ENCODE data around the gene TYW1B. TPM values are rescaled to one million over a fixed set of nuclear protein-coding genes. Genes with fewer than 3 reads are reported as not detected.
"Not testable (repeated sequence)": the region's sequence is repeated elsewhere in the genome, so short reads cannot be mapped to it uniquely, and the experiment has no call there.

Gene TYW1B
- total and polyA plus RNA-seq, 4 donors = 1.4 to 4.8 (median 3.7) TPM

- H3K9me3 ChIP-seq (ENCODE audit: control insufficient read depth in 4 of 4, low read length in 3 of 4) = no peaks in the 10 kb centered on the region
- WGBS = 97% methylated on average over 8 of the region's 8 CpGs
- no peak for DNase-seq (ENCODE audit: low spot score)
- H3K27ac ChIP-seq (ENCODE audit: low read depth in 1 of 2, low read length in 2 of 2) = no peak overlapping the region
- TF ChIP-seq NR2F2 (IDR thresholded peaks at IDR 0.05) (no peak), REST (IDR thresholded peaks at IDR 0.05) (no peak), ZBTB33 (IDR thresholded peaks at IDR 0.05) (no peak), JUND (IDR thresholded peaks at IDR 0.05) (no peak), FOXA2 (IDR thresholded peaks at IDR 0.05) (no peak), GABPA (IDR thresholded peaks at IDR 0.05 in 1 of 2, conservative IDR thresholded peaks at IDR 0.05 in 1 of 2) (no peak), ATF3 (IDR thresholded peaks at IDR 0.05) (no peak), HNF4G (IDR thresholded peaks at IDR 0.05) (no peak), SP1 (IDR thresholded peaks at IDR 0.05) (no peak), TAF1 (conservative IDR thresholded peaks at IDR 0.05) (no peak), MAX (IDR thresholded peaks at IDR 0.05) (no peak), EGR1 (IDR thresholded peaks at IDR 0.05; ENCODE audit: low read depth in 2 of 2) (no peak), FOXA1 (IDR thresholded peaks at IDR 0.05) (no peak), RXRA (IDR thresholded peaks at IDR 0.05) (no peak), YY1 (IDR thresholded peaks at IDR 0.05) (no peak), CTCF (IDR thresholded peaks at IDR 0.05; ENCODE audit: low read depth, low read length, missing input control) (no peak), RAD21 (IDR thresholded peaks at IDR 0.05) (no peak)
- no peak overlapping the region for H3K9ac ChIP-seq (ENCODE audit: low read depth in 1 of 2, low read length in 2 of 2)
- H3K36me3 ChIP-seq (ENCODE audit: control insufficient read depth in 4 of 4, insufficient read depth in 3 of 4, low read depth in 1 of 4, low read length in 3 of 4) = no peaks in the 10 kb centered on the region
- H3K27me3 ChIP-seq (ENCODE audit: control insufficient read depth in 4 of 4, insufficient read depth in 4 of 4, low read length in 3 of 4) = no peaks in the 10 kb centered on the region
- no peaks in the 10 kb centered on the region for H3K4me1 ChIP-seq (ENCODE audit: control insufficient read depth in 4 of 4, insufficient read depth in 4 of 4, low read length in 3 of 4)
- no peak overlapping the region for H3K4me3 ChIP-seq (ENCODE audit: low read depth in 1 of 3, low read length in 3 of 3)
These were observed 205.5 kb downstream of the TYW1B start for GRCh38 chr7:72622532-72622931.

GRCh38 chr7:72621761-72622187, 206.2 kb downstream of the TYW1B start:
- H3K4me1 ChIP-seq (ENCODE audit: control insufficient read depth in 4 of 4, insufficient read depth in 4 of 4, low read length in 3 of 4); H3K27ac ChIP-seq (ENCODE audit: low read depth in 1 of 2, low read length in 2 of 2); H3K36me3 ChIP-seq (ENCODE audit: control insufficient read depth in 4 of 4, insufficient read depth in 3 of 4, low read depth in 1 of 4, low read length in 3 of 4); H3K4me3 ChIP-seq (ENCODE audit: low read depth in 1 of 3, low read length in 3 of 3); H3K27me3 ChIP-seq (ENCODE audit: control insufficient read depth in 4 of 4, insufficient read depth in 4 of 4, low read length in 3 of 4); H3K9me3 ChIP-seq (ENCODE audit: control insufficient read depth in 4 of 4, low read length in 3 of 4); DNase-seq (ENCODE audit: low spot score); H3K9ac ChIP-seq (ENCODE audit: low read depth in 1 of 2, low read length in 2 of 2): not testable (repeated sequence)
- 87% methylated on average over 3 of the region's 3 CpGs for WGBS

- H3K9me3 ChIP-seq (ENCODE audit: control insufficient read depth in 4 of 4, low read length in 3 of 4); H3K27me3 ChIP-seq (ENCODE audit: control insufficient read depth in 4 of 4, insufficient read depth in 4 of 4, low read length in 3 of 4); H3K4me1 ChIP-seq (ENCODE audit: control insufficient read depth in 4 of 4, insufficient read depth in 4 of 4, low read length in 3 of 4); DNase-seq (ENCODE audit: low spot score); H3K9ac ChIP-seq (ENCODE audit: low read depth in 1 of 2, low read length in 2 of 2); H3K27ac ChIP-seq (ENCODE audit: low read depth in 1 of 2, low read length in 2 of 2); H3K36me3 ChIP-seq (ENCODE audit: control insufficient read depth in 4 of 4, insufficient read depth in 3 of 4, low read depth in 1 of 4, low read length in 3 of 4); H3K4me3 ChIP-seq (ENCODE audit: low read depth in 1 of 3, low read length in 3 of 3): not testable (repeated sequence)
- WGBS = 99% methylated on average over 2 of the region's 2 CpGs
These were observed 207.1 kb downstream of the TYW1B start for GRCh38 chr7:72620923-72621322.

GRCh38 chr7:72618435-72619180, 209.4 kb downstream of the TYW1B start:
- not testable (repeated sequence) for H3K4me1 ChIP-seq (ENCODE audit: control insufficient read depth in 4 of 4, insufficient read depth in 4 of 4, low read length in 3 of 4); H3K9me3 ChIP-seq (ENCODE audit: control insufficient read depth in 4 of 4, low read length in 3 of 4); H3K4me3 ChIP-seq (ENCODE audit: low read depth in 1 of 3, low read length in 3 of 3); H3K27ac ChIP-seq (ENCODE audit: low read depth in 1 of 2, low read length in 2 of 2); H3K36me3 ChIP-seq (ENCODE audit: control insufficient read depth in 4 of 4, insufficient read depth in 3 of 4, low read depth in 1 of 4, low read length in 3 of 4); H3K9ac ChIP-seq (ENCODE audit: low read depth in 1 of 2, low read length in 2 of 2); H3K27me3 ChIP-seq (ENCODE audit: control insufficient read depth in 4 of 4, insufficient read depth in 4 of 4, low read length in 3 of 4); DNase-seq (ENCODE audit: low spot score)
- 68% methylated on average over 11 of the region's 11 CpGs for WGBS
